Smooth muscle cell (in vitro differentiated cells): ENCODE results near the gene ADAMTS13. TPM values are rescaled to one million over a fixed set of nuclear protein-coding genes. Genes with fewer than 3 reads are reported as not detected.

Experiments used
- DNase-seq: peaks from one replicate; lab custom pipeline; 2025; ENCODE audit not compliant: unreplicated experiment; lab: John Stamatoyannopoulos, UW
- H2AFZ ChIP-seq: fragments of 200-600 bp; sonication (generic); 2 replicates; pipeline ENCODE4 v1.6.0; 2016; ENCODE audit warnings: antibody characterized with exemption, low read depth, mild to moderate bottlenecking
- H3F3A ChIP-seq: fragments of 200-600 bp; sonication (generic); 2 replicates; pipeline ENCODE4 v1.6.0; 2017; ENCODE audit warnings: antibody characterized with exemption, low read depth
- H3K27ac ChIP-seq: fragments of 200-600 bp; sonication (generic); 2 replicates; pipeline ENCODE4 v1.5.1; 2016; ENCODE audit warnings: low read depth, mild to moderate bottlenecking
- H3K27me3 ChIP-seq: fragments of 200-600 bp; sonication (generic); 2 replicates; pipeline ENCODE4 v1.6.1; 2016; ENCODE audit warnings: low read depth, mild to moderate bottlenecking
- H3K36me3 ChIP-seq: fragments of 200-600 bp; sonication (generic); 2 replicates; pipeline ENCODE4 v1.5.1; 2016; ENCODE audit warnings: low read depth
- H3K4me1 ChIP-seq: fragments of 200-600 bp; sonication (generic); 2 replicates; pipeline ENCODE4 v1.5.1; 2016; ENCODE audit warnings: low read depth
- H3K4me2 ChIP-seq: fragments of 200-600 bp; sonication (generic); 2 replicates; pipeline ENCODE4 v1.6.0; 2016; ENCODE audit warnings: mild to moderate bottlenecking
- H3K4me3 ChIP-seq: fragments of 200-600 bp; sonication (generic); 2 replicates; pipeline ENCODE4 v1.5.1; 2016; ENCODE audit warnings: mild to moderate bottlenecking
- H3K79me2 ChIP-seq: fragments of 200-600 bp; sonication (generic); 2 replicates; pipeline ENCODE4 v1.6.0; 2016; ENCODE audit warnings: low read depth, mild to moderate bottlenecking
- H3K9ac ChIP-seq: fragments of 200-600 bp; sonication (generic); 2 replicates; pipeline ENCODE4 v1.6.0; 2016; ENCODE audit warnings: low read depth
- H3K9me3 ChIP-seq: fragments of 200-600 bp; sonication (generic); replicated peaks from 2 replicates; pipeline ENCODE4 v1.5.1; 2016; ENCODE audit warnings: low read depth
- H4K20me1 ChIP-seq: fragments of 200-600 bp; sonication (generic); 2 replicates; pipeline ENCODE4 v1.6.0; 2016; ENCODE audit warnings: low read depth
- CTCF ChIP-seq: fragments of 200-600 bp; sonication (generic); IDR thresholded peaks from 2 replicates; pipeline ENCODE4 v1.5.1; 2017; ENCODE audit warnings: borderline replicate concordance, mild to moderate bottlenecking, antibody characterized with exemption; ENCODE audit not compliant: insufficient read depth, poor library complexity, severe bottlenecking
- WGBS: methylation state at CpG from one replicate; pipeline ENCODE4 v1.1.7; 2016; ENCODE audit warnings: low lambda C conversion rate; 5-methylcytosine and 5-hydroxymethylcytosine counted together
- polyA plus RNA-seq: library from polyadenylated mRNA; unstranded; fragments of >200 nt; fragmentation: Nextera tagmentation; extraction: Ambion mirVana; gene quantifications from 2 replicates; pipeline ENCODE4 v1.2.1, GENCODE V29; 2016
- total RNA-seq: library from RNA; depleted of rRNA; stranded (reverse); fragments of >200 nt; gene quantifications from 2 replicates; pipeline ENCODE4 v1.2.3, GENCODE V29; 2014

Gene ADAMTS13
- total and polyA plus RNA-seq, 2 experiments from 2014 or later = 3.1 to 3.7 TPM

- H3F3A ChIP-seq = peaks cover 4% of the 10 kb centered on the region
- no peak overlapping the region for H3K9ac ChIP-seq
- peaks cover 34% of the 10 kb centered on the region for H3K79me2 ChIP-seq
- H3K4me3 ChIP-seq = peak overlapping the region; percentile 95
- WGBS = 92% methylated on average over 13 of the region's 13 CpGs
- peaks cover 18% of the 10 kb centered on the region for H3K4me1 ChIP-seq
- H2AFZ ChIP-seq = no peak overlapping the region
- H3K27me3 ChIP-seq = no peaks in the 10 kb centered on the region
- DNase-seq = no peak
- H3K4me2 ChIP-seq = peak overlapping the region; percentile 97
- TF ChIP-seq CTCF = no peak
- no peaks in the 10 kb centered on the region for H3K36me3 ChIP-seq
- H3K9me3 ChIP-seq = no peaks in the 10 kb centered on the region
- H4K20me1 ChIP-seq = no peaks in the 10 kb centered on the region
- H3K27ac ChIP-seq = no peak overlapping the region
Observed at GRCh38 chr9:133419005-133419404, 3.2 kb upstream of the ADAMTS13 start.

- H3K27ac ChIP-seq = no peak overlapping the region
- no peaks in the 10 kb centered on the region for H3K36me3 ChIP-seq
- peaks cover 18% of the 10 kb centered on the region for H3K4me1 ChIP-seq
- TF ChIP-seq CTCF = no peak
- 87% methylated on average over 5 of the region's 5 CpGs for WGBS
- no peak overlapping the region for H3K9ac ChIP-seq
- H3K27me3 ChIP-seq = no peaks in the 10 kb centered on the region
- H3K4me2 ChIP-seq = no peak overlapping the region
- DNase-seq = no peak
- H3F3A ChIP-seq = peaks cover 4% of the 10 kb centered on the region
- H3K79me2 ChIP-seq = peaks cover 22% of the 10 kb centered on the region
- H4K20me1 ChIP-seq = no peaks in the 10 kb centered on the region
- H3K9me3 ChIP-seq = no peaks in the 10 kb centered on the region
- no peak overlapping the region for H3K4me3 ChIP-seq
- H2AFZ ChIP-seq = no peak overlapping the region
Observed at GRCh38 chr9:133420392-133420827, 1.8 kb upstream of the ADAMTS13 start.

- no peak overlapping the region for H3K4me2 ChIP-seq
- no peak for TF ChIP-seq CTCF
- H3K9ac ChIP-seq = no peak overlapping the region
- no peak overlapping the region for H3K4me3 ChIP-seq
- WGBS = 42% methylated on average over 3 of the region's 3 CpGs
- DNase-seq = no peak
- H3K79me2 ChIP-seq = no peaks in the 10 kb centered on the region
- H3K9me3 ChIP-seq = no peaks in the 10 kb centered on the region
- H4K20me1 ChIP-seq = no peaks in the 10 kb centered on the region
- H3K27me3 ChIP-seq = peaks cover 10% of the 10 kb centered on the region
- peaks cover 8% of the 10 kb centered on the region for H3K4me1 ChIP-seq
- no peak overlapping the region for H3K27ac ChIP-seq
- no peak overlapping the region for H2AFZ ChIP-seq
- H3F3A ChIP-seq = peaks cover 4% of the 10 kb centered on the region
- H3K36me3 ChIP-seq = no peaks in the 10 kb centered on the region
Observed at GRCh38 chr9:133423216-133423615, 1.0 kb downstream of the ADAMTS13 start.

GRCh38 chr9:133424187-133424586, 2.0 kb downstream of the ADAMTS13 start:
- Histone ChIP-seq H3K27ac (no peak overlapping the region), H3K4me2 (no peak overlapping the region), H3K4me1 (peaks cover 2% of the 10 kb centered on the region), H3K79me2 (no peaks in the 10 kb centered on the region), H3K4me3 (no peak overlapping the region), H4K20me1 (no peaks in the 10 kb centered on the region), H3K9me3 (no peaks in the 10 kb centered on the region), H3K36me3 (no peaks in the 10 kb centered on the region), H3F3A (no peaks in the 10 kb centered on the region), H2AFZ (no peak overlapping the region), H3K9ac (no peak overlapping the region), H3K27me3 (peaks cover 11% of the 10 kb centered on the region)
- TF ChIP-seq CTCF = no peak
- 94% methylated on average over 12 of the region's 12 CpGs for WGBS
- no peak for DNase-seq
